Measurements from ENCODE around the gene FBXW12.
"Not testable (repeated sequence)": the region's sequence is repeated elsewhere in the genome, so short reads cannot be mapped to it uniquely, and the experiment has no call there.

The FBXW12 gene

GRCh38 chr3:48398701-48399386 lies 26.8 kb downstream of the FBXW12 start:
- no peaks in the 10 kb centered on the region for H3K36me3 ChIP-seq (replicated peaks; ENCODE audit: low read depth, low read length)
- H3K4me1 ChIP-seq (ENCODE audit: low read length), result no peaks in the 10 kb centered on the region
- TF ChIP-seq EZH2phosphoT487 (IDR thresholded peaks at IDR 0.05; ENCODE audit: low read depth) (no peak), CTCF (IDR thresholded peaks at IDR 0.05; ENCODE audit: low read depth, low read length) (no peak)
- H3K4me2 ChIP-seq (ENCODE audit: low read length), result no peak overlapping the region
- H3K9ac ChIP-seq (ENCODE audit: low read length), result no peak overlapping the region
- no peak overlapping the region for H2AFZ ChIP-seq (ENCODE audit: low read depth, low read length)
- H3K79me2 ChIP-seq (ENCODE audit: low read length), result no peaks in the 10 kb centered on the region
- H3K9me3 ChIP-seq (ENCODE audit: insufficient read depth, low read length), result no peaks in the 10 kb centered on the region
- H3K27ac ChIP-seq (ENCODE audit: low read length), result no peak overlapping the region
- H3K4me3 ChIP-seq (ENCODE audit: low read length), result no peak overlapping the region
- peaks cover 13% of the 10 kb centered on the region; the same call in 1 of the 2 replicates for H3K27me3 ChIP-seq (ENCODE audit: low read depth, low read length)
- H4K20me1 ChIP-seq (ENCODE audit: insufficient read depth, low read length), result no peaks in the 10 kb centered on the region

GRCh38 chr3:48399387-48400172 lies 27.6 kb downstream of the FBXW12 start:
- no peaks in the 10 kb centered on the region for H3K4me1 ChIP-seq (ENCODE audit: low read length)
- H4K20me1 ChIP-seq (ENCODE audit: insufficient read depth, low read length), result no peaks in the 10 kb centered on the region
- no peak overlapping the region for H2AFZ ChIP-seq (ENCODE audit: low read depth, low read length)
- TF ChIP-seq CTCF (IDR thresholded peaks at IDR 0.05; ENCODE audit: low read depth, low read length) (no peak), EZH2phosphoT487 (IDR thresholded peaks at IDR 0.05; ENCODE audit: low read depth) (no peak)
- H3K4me3 ChIP-seq (ENCODE audit: low read length), result no peak overlapping the region
- H3K9ac ChIP-seq (ENCODE audit: low read length), result no peak overlapping the region
- no peak overlapping the region for H3K4me2 ChIP-seq (ENCODE audit: low read length)
- H3K36me3 ChIP-seq (replicated peaks; ENCODE audit: low read depth, low read length), result no peaks in the 10 kb centered on the region
- H3K27me3 ChIP-seq (ENCODE audit: low read depth, low read length), result peaks cover 13% of the 10 kb centered on the region; the same call in 1 of the 2 replicates
- no peaks in the 10 kb centered on the region for H3K79me2 ChIP-seq (ENCODE audit: low read length)
- H3K27ac ChIP-seq (ENCODE audit: low read length), result no peak overlapping the region
- no peaks in the 10 kb centered on the region for H3K9me3 ChIP-seq (ENCODE audit: insufficient read depth, low read length)

- Histone ChIP-seq H3K27me3 (ENCODE audit: low read depth, low read length) (0 out of 2 replicates have a peak, but pooled peaks cover 2% of the 10 kb centered on the region), H4K20me1 (ENCODE audit: insufficient read depth, low read length) (no peaks in the 10 kb centered on the region), H3K9me3 (ENCODE audit: insufficient read depth, low read length) (no peaks in the 10 kb centered on the region), H2AFZ (ENCODE audit: low read depth, low read length) (no peak overlapping the region), H3K36me3 (replicated peaks; ENCODE audit: low read depth, low read length) (no peaks in the 10 kb centered on the region), H3K27ac (ENCODE audit: low read length) (no peak overlapping the region), H3K79me2 (ENCODE audit: low read length) (no peaks in the 10 kb centered on the region), H3K4me3 (ENCODE audit: low read length) (no peak overlapping the region), H3K4me1 (ENCODE audit: low read length) (no peaks in the 10 kb centered on the region), H3K9ac (ENCODE audit: low read length) (no peak overlapping the region), H3K4me2 (ENCODE audit: low read length) (no peak overlapping the region)
- TF ChIP-seq CTCF (IDR thresholded peaks at IDR 0.05; ENCODE audit: low read depth, low read length) (peak; percentile 88), EZH2phosphoT487 (IDR thresholded peaks at IDR 0.05; ENCODE audit: low read depth) (no peak)
Observed at GRCh38 chr3:48400824-48401433, 28.9 kb downstream of the FBXW12 start.

GRCh38 chr3:48401434-48401901 lies 29.4 kb downstream of the FBXW12 start:
- not testable (repeated sequence) for H3K9me3 ChIP-seq (ENCODE audit: insufficient read depth, low read length); H3K79me2 ChIP-seq (ENCODE audit: low read length); H3K4me3 ChIP-seq (ENCODE audit: low read length); H3K36me3 ChIP-seq (replicated peaks; ENCODE audit: low read depth, low read length); H3K9ac ChIP-seq (ENCODE audit: low read length); H3K4me1 ChIP-seq (ENCODE audit: low read length); H2AFZ ChIP-seq (ENCODE audit: low read depth, low read length); H3K27me3 ChIP-seq (ENCODE audit: low read depth, low read length); H3K4me2 ChIP-seq (ENCODE audit: low read length); H3K27ac ChIP-seq (ENCODE audit: low read length); H4K20me1 ChIP-seq (ENCODE audit: insufficient read depth, low read length)

All from OCI-LY3 (cell line).